Measurements from ENCODE around the gene HEXB. TPM values are rescaled to one million over a fixed set of nuclear protein-coding genes. Genes with fewer than 3 reads are reported as not detected.

HEXB gene
- total and polyA plus RNA-seq, 2 of the 13 experiments (the other 11 are each of a cell fraction or from before 2014, with no cell fraction given), result 100 to 104 TPM

DNA sequence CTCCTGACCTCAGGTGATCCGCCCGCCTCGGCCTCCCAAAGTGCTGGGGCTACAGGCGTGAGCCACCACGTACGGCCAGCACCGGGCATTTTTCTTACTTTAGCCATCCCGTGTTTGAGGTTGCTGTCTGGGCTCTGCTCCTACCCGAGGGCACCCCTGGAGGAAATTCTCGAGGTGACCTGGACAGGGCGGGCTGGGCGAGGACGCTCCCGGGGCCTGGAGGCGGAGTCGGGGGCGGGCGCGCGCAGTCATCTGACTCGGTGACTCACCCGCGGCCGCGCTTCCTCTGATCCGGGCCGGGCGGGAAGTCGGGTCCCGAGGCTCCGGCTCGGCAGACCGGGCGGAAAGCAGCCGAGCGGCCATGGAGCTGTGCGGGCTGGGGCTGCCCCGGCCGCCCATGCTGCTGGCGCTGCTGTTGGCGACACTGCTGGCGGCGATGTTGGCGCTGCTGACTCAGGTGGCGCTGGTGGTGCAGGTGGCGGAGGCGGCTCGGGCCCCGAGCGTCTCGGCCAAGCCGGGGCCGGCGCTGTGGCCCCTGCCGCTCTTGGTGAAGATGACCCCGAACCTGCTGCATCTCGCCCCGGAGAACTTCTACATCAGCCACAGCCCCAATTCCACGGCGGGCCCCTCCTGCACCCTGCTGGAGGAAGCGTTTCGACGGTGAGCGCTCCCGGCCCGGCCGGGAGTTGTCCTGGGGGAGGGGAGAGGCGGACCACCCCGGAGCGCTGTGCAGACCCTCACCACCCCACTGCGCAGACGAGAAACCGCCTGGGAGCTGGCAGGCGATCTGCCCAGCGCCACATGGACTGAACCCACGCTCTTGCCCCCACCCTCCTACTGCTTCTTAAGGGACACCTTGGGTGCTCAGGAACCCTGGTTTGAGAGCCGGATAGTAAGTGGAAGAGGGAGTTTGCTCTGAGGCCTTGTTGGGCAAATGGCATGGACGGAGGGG is at the start of gene HEXB (continued):
- TF ChIP-seq MNT (IDR thresholded peaks at IDR 0.05) (no peak), MTF1 (CRISPR knock-in tag; IDR thresholded peaks at IDR 0.05) (no peak), ZNF260 (CRISPR knock-in tag; IDR thresholded peaks at IDR 0.05; ENCODE audit: borderline replicate concordance, low read depth) (no peak)

GRCh38 chr5:74636149-74636548 is 48.9 kb upstream of the HEXB start:
- H3K27me3 ChIP-seq (ENCODE audit: control insufficient read depth in 1 of 2, insufficient read depth in 2 of 2, low read length in 2 of 2), result no peaks in the 10 kb centered on the region; a peak in 2 of 5 replicates
- H3K27ac ChIP-seq (ENCODE audit: extremely low read length, insufficient read depth, low read length), result no peak overlapping the region
- H3K9ac ChIP-seq (ENCODE audit: insufficient read depth, low read depth, low read length), result no peak overlapping the region
- WGBS (ENCODE audit: low lambda C conversion rate), result 90% methylated on average over 12 of the region's 12 CpGs
- POLR2A ChIA-PET, result interaction anchor here (0.9 to 1.2 kb wide), 3 partner anchors 11 to 220 kb away, joined by 3 read pairs; no protein-coding TSS in a partner anchor
- intact Hi-C loops (cut with micrococcal nuclease; ENCODE audit: unreplicated experiment), result no loop called here
- BruUV-seq (replicated peaks), result no TSS peak
- CTCF ChIA-PET (ENCODE audit: low intra/inter-chr PET ratio, low total read pairs), result no interaction called here
- H3K36me3 ChIP-seq (replicated peaks in 1 of 2; ENCODE audit: control insufficient read depth in 1 of 2, insufficient read depth in 2 of 2, low read length in 2 of 2), result peaks cover 28 to 57% of the 10 kb centered on the region in 2 experiments
- no peak overlapping the region for H2AFZ ChIP-seq (ENCODE audit: low read length)
- H3K4me1 ChIP-seq (ENCODE audit: insufficient read depth, low read length), result peaks cover 67% of the 10 kb centered on the region
- H3K4me2 ChIP-seq (ENCODE audit: low read depth, low read length), result peak overlapping the region; percentile 40
- peaks cover 82% of the 10 kb centered on the region for H4K20me1 ChIP-seq (ENCODE audit: insufficient read depth, low read length)
- ATAC-seq (no peak), DNase-seq (ENCODE audit: low spot score) (no peak), FAIRE-seq (no peak)
- no peaks in the 10 kb centered on the region for H3K9me3 ChIP-seq (ENCODE audit: low read length)
- in situ Hi-C loops (cut with HindIII; ENCODE audit: extremely low pct_ligation_motif_present, low pct_unique_long_range_greater_than_20kb), result loop anchor here (5.0 kb wide), 2 partner anchors 54 to 134 kb away; no protein-coding TSS in a partner anchor
- peaks cover 90% of the 10 kb centered on the region for H3K79me2 ChIP-seq (ENCODE audit: insufficient read depth, low read length)
- peak overlapping the region in 2 of 3 experiments; percentile 99 to 100; a peak in 4 of 6 replicates for H3K4me3 ChIP-seq (replicated peaks in 1 of 3; ENCODE audit: insufficient read depth in 1 of 3, low read depth in 2 of 3, low read length in 3 of 3)
- TF ChIP-seq MAX (IDR thresholded peaks at IDR 0.05) (no peak), ZC3H13 (CRISPR knock-in tag; IDR thresholded peaks at IDR 0.05) (0 out of 2 replicates have a peak, but pooled peaks have one; percentile 1), POLR2AphosphoS5 (IDR thresholded peaks at IDR 0.05; ENCODE audit: low read depth, low read length) (peak; percentile 3; the same call in 1 of the 2 replicates), PLSCR1 (CRISPR knock-in tag; IDR thresholded peaks at IDR 0.05; ENCODE audit: borderline replicate concordance) (no peak), ZNF136 (CRISPR knock-in tag; IDR thresholded peaks at IDR 0.05; ENCODE audit: low read depth) (no peak), HOXA7 (CRISPR knock-in tag; IDR thresholded peaks at IDR 0.05) (no peak), KDM5A (IDR thresholded peaks at IDR 0.05; ENCODE audit: borderline replicate concordance, low read length) (no peak), ZNF703 (CRISPR knock-in tag; IDR thresholded peaks at IDR 0.05; ENCODE audit: borderline replicate concordance) (no peak), RARG (CRISPR knock-in tag; IDR thresholded peaks at IDR 0.05; ENCODE audit: low read depth) (no peak), PRPF4 (IDR thresholded peaks at IDR 0.05; ENCODE audit: low read depth, low read length, poor library complexity, severe bottlenecking) (peak; percentile 33)
- TF ChIP-seq, protein P1, sequence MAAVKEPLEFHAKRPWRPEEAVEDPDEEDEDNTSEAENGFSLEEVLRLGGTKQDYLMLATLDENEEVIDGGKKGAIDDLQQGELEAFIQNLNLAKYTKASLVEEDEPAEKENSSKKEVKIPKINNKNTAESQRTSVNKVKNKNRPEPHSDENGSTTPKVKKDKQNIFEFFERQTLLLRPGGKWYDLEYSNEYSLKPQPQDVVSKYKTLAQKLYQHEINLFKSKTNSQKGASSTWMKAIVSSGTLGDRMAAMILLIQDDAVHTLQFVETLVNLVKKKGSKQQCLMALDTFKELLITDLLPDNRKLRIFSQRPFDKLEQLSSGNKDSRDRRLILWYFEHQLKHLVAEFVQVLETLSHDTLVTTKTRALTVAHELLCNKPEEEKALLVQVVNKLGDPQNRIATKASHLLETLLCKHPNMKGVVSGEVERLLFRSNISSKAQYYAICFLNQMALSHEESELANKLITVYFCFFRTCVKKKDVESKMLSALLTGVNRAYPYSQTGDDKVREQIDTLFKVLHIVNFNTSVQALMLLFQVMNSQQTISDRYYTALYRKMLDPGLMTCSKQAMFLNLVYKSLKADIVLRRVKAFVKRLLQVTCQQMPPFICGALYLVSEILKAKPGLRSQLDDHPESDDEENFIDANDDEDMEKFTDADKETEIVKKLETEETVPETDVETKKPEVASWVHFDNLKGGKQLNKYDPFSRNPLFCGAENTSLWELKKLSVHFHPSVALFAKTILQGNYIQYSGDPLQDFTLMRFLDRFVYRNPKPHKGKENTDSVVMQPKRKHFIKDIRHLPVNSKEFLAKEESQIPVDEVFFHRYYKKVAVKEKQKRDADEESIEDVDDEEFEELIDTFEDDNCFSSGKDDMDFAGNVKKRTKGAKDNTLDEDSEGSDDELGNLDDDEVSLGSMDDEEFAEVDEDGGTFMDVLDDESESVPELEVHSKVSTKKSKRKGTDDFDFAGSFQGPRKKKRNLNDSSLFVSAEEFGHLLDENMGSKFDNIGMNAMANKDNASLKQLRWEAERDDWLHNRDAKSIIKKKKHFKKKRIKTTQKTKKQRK (IDR thresholded peaks at IDR 0.05; ENCODE audit: low read length), result no peak

Measured in HepG2 (cell line).